KG1 (cell line): ENCODE data around the gene FAM120A.

Experiments
- DNase-seq: peaks from one replicate; lab custom pipeline; 2025; lab: John Stamatoyannopoulos, UW

The FAM120A gene

GRCh38 chr9:93594041-93594756 lies 142.7 kb downstream of the FAM120A start:
- no peak for DNase-seq

DNA sequence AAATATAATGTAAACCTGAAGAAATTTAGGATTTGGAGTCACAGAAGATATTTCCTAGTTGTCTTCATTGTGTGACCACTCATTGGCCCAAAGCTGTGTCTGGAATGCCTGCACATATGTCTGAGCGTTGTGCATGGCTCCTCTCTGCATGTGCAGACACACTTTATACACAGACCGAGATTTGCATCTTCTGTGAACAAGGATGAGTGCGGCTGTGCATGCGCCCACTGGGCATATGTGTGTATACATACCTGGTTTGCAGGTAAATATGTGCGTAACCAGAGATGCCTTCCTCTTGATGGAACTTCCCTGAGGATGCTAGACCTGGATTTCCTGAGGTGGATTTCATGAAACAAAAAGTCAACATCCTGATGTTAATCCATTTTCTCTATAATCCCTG lies 144.0 kb downstream of the FAM120A start:
- no peak for DNase-seq

GRCh38 chr9:93595861-93596365 lies 144.4 kb downstream of the FAM120A start:
- no peak for DNase-seq

DNA sequence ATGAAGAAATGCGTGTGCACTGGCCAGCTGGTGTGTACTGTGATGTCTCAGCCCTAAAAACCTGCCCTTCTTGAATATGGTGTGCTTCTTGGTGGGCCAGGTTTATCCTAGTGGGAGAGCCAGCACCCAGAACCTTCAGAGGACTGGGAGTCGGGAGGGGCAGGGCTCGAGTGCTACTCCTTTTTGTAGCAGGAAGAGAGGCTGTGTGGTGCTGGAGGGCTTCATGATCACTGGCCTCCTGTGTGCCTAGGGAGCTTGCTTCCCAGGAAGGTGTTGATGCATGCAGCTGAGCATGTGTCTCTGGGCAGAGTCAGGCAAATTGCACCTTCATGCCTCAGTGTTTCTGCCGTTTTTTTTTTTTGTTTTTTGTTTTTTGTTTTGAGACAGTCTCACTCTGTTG lies 144.9 kb downstream of the FAM120A start:
- DNase-seq, result no peak

GRCh38 chr9:93597142-93597706 lies 145.7 kb downstream of the FAM120A start:
- DNase-seq, result no peak

DNA sequence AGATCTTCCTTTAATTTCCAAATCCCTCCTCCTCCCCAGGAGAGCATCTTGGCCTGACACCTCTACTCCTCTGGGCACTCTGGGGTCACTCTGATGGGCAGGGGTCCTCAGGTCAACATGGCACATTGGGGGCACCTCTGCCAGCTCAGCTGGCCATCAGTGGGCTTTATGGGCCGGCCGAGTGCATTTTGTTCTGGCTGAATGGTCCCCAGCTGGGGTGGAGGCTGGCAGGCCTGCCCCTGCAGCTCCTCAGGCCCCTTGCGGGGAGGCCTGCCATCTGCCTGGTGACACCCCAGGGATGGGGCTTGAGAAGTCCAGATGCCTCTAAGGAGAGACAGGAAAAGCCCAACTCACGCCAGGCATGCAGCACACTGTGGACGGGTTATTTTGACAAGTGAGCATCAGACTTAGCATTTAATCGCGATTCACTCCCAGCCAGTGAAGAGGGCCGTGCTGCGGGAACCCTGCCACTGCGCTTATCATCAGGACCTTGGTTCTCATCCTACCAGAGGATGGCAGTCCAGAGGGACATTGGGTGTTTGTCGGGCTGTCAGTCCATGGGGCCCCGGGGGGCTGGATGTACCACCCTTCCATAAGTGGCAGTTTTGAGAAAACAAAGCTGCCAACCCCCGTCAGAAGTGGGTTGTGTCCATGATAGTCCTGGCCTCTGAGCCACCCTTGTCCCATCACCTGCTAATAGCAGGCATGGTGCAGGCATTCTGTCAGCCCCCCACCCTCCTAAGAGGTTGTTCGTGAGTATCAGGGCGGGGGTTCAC lies 146.6 kb downstream of the FAM120A start:
- DNase-seq, result no peak

GRCh38 chr9:93598647-93599241 lies 147.3 kb downstream of the FAM120A start:
- no peak for DNase-seq

DNA sequence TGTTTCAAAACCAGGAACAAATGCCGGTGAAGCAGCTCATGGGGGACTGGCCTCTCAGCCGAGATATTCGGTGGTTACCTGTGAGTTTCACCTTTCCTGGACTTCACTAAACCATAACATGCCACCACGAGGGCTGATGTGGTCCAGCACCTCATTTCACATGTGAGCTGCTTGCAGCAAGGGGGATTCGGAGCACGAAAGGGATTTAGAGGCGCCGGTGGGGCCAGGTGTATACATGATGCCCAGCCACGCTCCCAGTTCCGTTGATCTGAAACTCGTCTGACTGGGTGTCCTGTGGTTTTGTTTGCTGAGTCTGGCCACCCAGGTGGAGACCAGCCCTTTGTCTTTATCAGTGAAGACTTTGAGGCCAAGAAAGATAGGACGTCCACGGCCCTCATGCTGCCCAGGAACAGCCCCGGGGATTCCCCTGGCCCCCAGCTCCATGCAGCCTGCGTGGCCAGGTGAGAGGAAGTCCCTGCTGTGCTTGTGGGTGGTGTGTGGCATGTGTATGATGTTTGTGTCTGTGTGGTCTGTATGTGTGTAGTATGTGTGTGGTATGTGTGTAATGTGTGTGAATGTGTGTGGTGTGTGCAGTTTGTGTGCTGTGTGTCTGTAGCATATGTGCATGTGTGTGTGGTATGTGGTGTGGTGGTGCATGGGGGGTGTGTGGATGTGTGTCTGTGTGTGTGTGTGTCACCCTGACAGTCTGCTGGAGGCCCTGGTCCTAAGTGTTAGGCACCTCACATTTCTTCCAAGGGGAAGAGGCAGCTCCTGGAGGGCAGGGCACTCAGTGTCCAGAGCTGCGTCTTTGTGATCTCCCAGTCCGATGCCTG lies 148.3 kb downstream of the FAM120A start:
- DNase-seq, result no peak

- DNase-seq, result no peak
These were observed 149.0 kb downstream of the FAM120A start for GRCh38 chr9:93600504-93600903.

GRCh38 chr9:93601063-93601462 lies 149.6 kb downstream of the FAM120A start:
- no peak for DNase-seq

DNA sequence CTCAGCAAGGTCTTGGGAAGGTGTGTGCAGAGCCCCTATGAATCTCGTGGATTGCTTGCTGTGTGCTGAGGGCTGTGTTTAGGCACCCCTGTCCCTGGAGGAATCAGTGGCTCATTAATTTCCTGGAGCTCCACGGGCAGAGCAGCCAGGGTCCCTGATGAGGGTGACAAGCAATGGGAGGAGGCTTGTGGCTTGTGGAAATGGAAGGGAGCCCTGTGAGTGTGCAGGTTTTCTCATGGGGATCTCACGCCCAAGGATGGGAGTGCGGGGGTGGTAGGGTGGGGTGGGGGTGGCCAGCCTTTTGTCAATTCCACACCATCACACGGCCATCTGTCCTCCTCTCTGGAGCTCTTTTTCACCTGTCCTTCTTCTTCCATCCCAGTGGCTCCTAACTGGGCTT lies 150.2 kb downstream of the FAM120A start:
- no peak for DNase-seq

- DNase-seq, result no peak
These were observed 151.5 kb downstream of the FAM120A start for GRCh38 chr9:93603011-93603410.

- DNase-seq, result no peak
These were observed 152.4 kb downstream of the FAM120A start for GRCh38 chr9:93603906-93604326.

GRCh38 chr9:93606187-93606586 lies 154.7 kb downstream of the FAM120A start:
- no peak for DNase-seq

DNA sequence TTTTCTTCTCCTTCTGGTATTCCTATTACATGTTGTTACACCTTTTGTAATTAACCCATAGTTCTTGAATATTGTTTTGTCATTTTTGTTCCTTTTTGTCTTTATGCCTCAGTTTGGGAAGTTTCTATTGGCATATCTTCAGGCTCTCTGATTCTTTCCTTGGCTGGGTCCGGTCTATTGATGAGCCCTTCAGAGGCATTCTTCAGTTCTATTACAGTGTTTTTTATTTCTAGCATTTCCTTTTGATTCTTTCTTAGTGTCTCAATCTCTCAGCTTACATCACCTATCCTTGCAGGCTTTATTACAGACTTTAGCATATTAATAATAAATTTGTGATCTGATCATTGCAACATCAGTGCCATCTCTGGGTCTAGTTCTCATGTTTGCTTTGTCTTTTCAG lies 158.7 kb downstream of the FAM120A start:
- DNase-seq, result no peak

GRCh38 chr9:93612052-93612795 lies 160.7 kb downstream of the FAM120A start:
- DNase-seq, result no peak

GRCh38 chr9:93612796-93613154 lies 161.3 kb downstream of the FAM120A start:
- no peak for DNase-seq

GRCh38 chr9:93613174-93613573 lies 161.7 kb downstream of the FAM120A start:
- no peak for DNase-seq

- DNase-seq, result no peak
These were observed 162.3 kb downstream of the FAM120A start for GRCh38 chr9:93613791-93614190.

- DNase-seq, result no peak
These were observed 163.5 kb downstream of the FAM120A start for GRCh38 chr9:93614830-93615468.
